H1 (cell line): ENCODE measurements around the gene ARHGEF26. TPM values are rescaled to one million over a fixed set of nuclear protein-coding genes. Genes with fewer than 3 reads are reported as not detected.

Experiments used
- CTCF ChIA-PET: fragments of 300-600 bp; sonication (Branson Sonifier 250); formaldehyde crosslinking; loops from one replicate; lab custom pipeline; 2021; ENCODE audit not compliant: partially characterized antibody; lab: Charles Lee
- POLR2A ChIA-PET: fragments of 300-600 bp; sonication (Branson Sonifier 250); formaldehyde crosslinking; loops from one replicate; lab custom pipeline; 2021; ENCODE audit warnings: inconsistent platforms; ENCODE audit not compliant: partially characterized antibody; lab: Charles Lee
- DNase-seq, 2 experiments: peaks; one replicate each; pipeline versions ENCODE4 v3.0.0 to v3.0.0-alpha.2; 2010 to 2022; ENCODE audit warnings: low spot score in 2 of 2, low read depth in 1 of 2, mixed read lengths in 1 of 2
- FAIRE-seq: peaks from 2 replicates; lab custom pipeline; 2011; peaks lifted over from hg19 to GRCh38; lab: Jason Lieb, UNC
- H2AFZ ChIP-seq: 2 replicates; pipeline ENCODE4 v1.8.1; 2012; ENCODE audit warnings: low read length, inconsistent platforms
- H2AK5ac ChIP-seq: 2 replicates; pipeline ENCODE4 v1.6.1; 2013; ENCODE audit warnings: low read depth, low read length
- H2BK120ac ChIP-seq: replicated peaks from 2 replicates; pipeline ENCODE3; 2013; ENCODE audit warnings: low read depth, low read length, inconsistent platforms
- H2BK12ac ChIP-seq: 2 replicates; pipeline ENCODE4 v1.6.1; 2013; ENCODE audit warnings: low read depth, low read length
- H2BK15ac ChIP-seq: 2 replicates; pipeline ENCODE4 v1.6.1; 2013; ENCODE audit warnings: low read length
- H2BK20ac ChIP-seq: 2 replicates; pipeline ENCODE4 v1.6.1; 2013; ENCODE audit warnings: low read length
- H2BK5ac ChIP-seq: 2 replicates; pipeline ENCODE4 v1.6.1; 2013; ENCODE audit warnings: low read depth, low read length
- H3K14ac ChIP-seq: 2 replicates; pipeline ENCODE4 v1.6.1; 2013; ENCODE audit warnings: inconsistent platforms; ENCODE audit not compliant: insufficient read length
- H3K18ac ChIP-seq: 2 replicates; pipeline ENCODE4 v1.6.1; 2013; ENCODE audit warnings: low read length; ENCODE audit errors: extremely low read depth
- H3K23ac ChIP-seq: 2 replicates; pipeline ENCODE4 v1.6.1; 2013; ENCODE audit warnings: inconsistent platforms; ENCODE audit not compliant: insufficient read length
- H3K23me2 ChIP-seq: 2 replicates; pipeline ENCODE4 v1.6.1; 2013; ENCODE audit warnings: low read depth, low read length
- H3K27ac ChIP-seq: 2 replicates; pipeline ENCODE4 v1.6.1; 2011; ENCODE audit warnings: low read depth, low read length, inconsistent platforms
- H3K27me3 ChIP-seq, 4 experiments: replicated peaks in 1 of 4; 1 replicate in 1 of 4; 2 replicates in 3 of 4; pipeline versions ENCODE4 v1.6.1 to v1.8.1; 2011 to 2013; ENCODE audit warnings: low read length in 3 of 4, mild to moderate bottlenecking in 3 of 4, inconsistent platforms in 2 of 4, mixed read lengths in 2 of 4, moderate library complexity in 1 of 4; ENCODE audit not compliant: control insufficient read depth in 3 of 4, insufficient read depth in 3 of 4; ENCODE audit errors: extremely low read depth in 1 of 4
- H3K36me3 ChIP-seq, 4 experiments: 2 replicates each; pipeline versions ENCODE4 v1.6.1 to v1.8.1; 2011 to 2013; ENCODE audit warnings: mild to moderate bottlenecking in 4 of 4, low read length in 3 of 4, moderate library complexity in 2 of 4, control low read depth in 1 of 4, inconsistent platforms in 1 of 4; ENCODE audit not compliant: insufficient read depth in 4 of 4, control insufficient read depth in 2 of 4
- H3K4ac ChIP-seq: replicated peaks from 2 replicates; pipeline ENCODE3; 2013; ENCODE audit warnings: low read length, low read depth, mixed read lengths, inconsistent platforms; ENCODE audit not compliant: insufficient read length
- H3K4me1 ChIP-seq, 4 experiments: replicated peaks in 1 of 4; 1 replicate in 1 of 4; 2 replicates in 3 of 4; pipeline versions ENCODE4 v1.6.1 to v1.8.1; 2011 to 2013; ENCODE audit warnings: low read length in 3 of 4, inconsistent platforms in 2 of 4, mixed read lengths in 1 of 4; ENCODE audit not compliant: insufficient read depth in 4 of 4, control insufficient read depth in 3 of 4
- H3K4me2 ChIP-seq, 2 experiments: 2 replicates each; pipeline versions ENCODE4 v1.6.1 to v1.8.1; 2011 to 2013; ENCODE audit warnings: low read depth in 2 of 2, low read length in 2 of 2, control low read depth in 1 of 2, inconsistent platforms in 1 of 2, mild to moderate bottlenecking in 1 of 2; ENCODE audit not compliant: insufficient read depth in 1 of 2
- H3K4me3 ChIP-seq, 4 experiments: fragments of 200-600, 300-600 bp in 1 of 4; sonication (generic), shearing (Covaris generic), sonication (Bioruptor Twin) in 1 of 4; 2 replicates each; pipeline versions ENCODE4 v1.5.1 to v1.8.1; 2011 to 2016; ENCODE audit warnings: low read length in 4 of 4, low read depth in 3 of 4, control low read depth in 2 of 4, inconsistent platforms in 2 of 4, mild to moderate bottlenecking in 2 of 4, mixed read lengths in 1 of 4, moderate library complexity in 1 of 4; ENCODE audit not compliant: insufficient read depth in 2 of 4; ENCODE audit errors: extremely low read depth in 1 of 4
- H3K56ac ChIP-seq: replicated peaks from 2 replicates; pipeline ENCODE3; 2013; ENCODE audit warnings: low read depth, mild to moderate bottlenecking, mixed read lengths, low read length, inconsistent platforms; ENCODE audit not compliant: insufficient read length
- H3K79me1 ChIP-seq: 2 replicates; pipeline ENCODE4 v1.6.1; 2013; ENCODE audit warnings: low read depth, low read length, control low read depth
- H3K79me2 ChIP-seq, 2 experiments: 2 replicates each; pipeline versions ENCODE4 v1.6.1 to v1.8.1; 2012 to 2013; ENCODE audit warnings: low read length in 2 of 2, mild to moderate bottlenecking in 2 of 2, inconsistent platforms in 1 of 2; ENCODE audit not compliant: insufficient read depth in 2 of 2, control insufficient read depth in 1 of 2
- H3K9ac ChIP-seq, 4 experiments: replicated peaks in 1 of 4; 1 replicate in 1 of 4; 2 replicates in 3 of 4; pipeline versions ENCODE4 v1.6.1 to v1.8.1; 2011 to 2013; ENCODE audit warnings: low read depth in 3 of 4, low read length in 3 of 4, control low read depth in 2 of 4, mild to moderate bottlenecking in 2 of 4, moderate library complexity in 2 of 4, inconsistent platforms in 1 of 4; ENCODE audit errors: extremely low read depth in 1 of 4
- H3K9me3 ChIP-seq, 2 experiments: 2 replicates each; pipeline versions ENCODE4 v1.6.1 to v1.8.1; 2012 to 2013; ENCODE audit warnings: mild to moderate bottlenecking in 2 of 2, moderate library complexity in 2 of 2, control low read depth in 1 of 2, inconsistent platforms in 1 of 2, low read depth in 1 of 2, low read length in 1 of 2, mixed read lengths in 1 of 2; ENCODE audit not compliant: insufficient read depth in 2 of 2
- H4K20me1 ChIP-seq, 2 experiments: replicated peaks in 1 of 2; 2 replicates each; pipeline versions ENCODE3 to v1.8.1; 2011 to 2013; ENCODE audit warnings: inconsistent platforms in 2 of 2, low read length in 2 of 2, mild to moderate bottlenecking in 1 of 2; ENCODE audit not compliant: insufficient read depth in 2 of 2, control insufficient read depth in 1 of 2
- H4K5ac ChIP-seq: 2 replicates; pipeline ENCODE4 v1.6.1; 2013; ENCODE audit warnings: low read length, low read depth, mixed read lengths, inconsistent platforms; ENCODE audit not compliant: insufficient read length
- H4K8ac ChIP-seq: 2 replicates; pipeline ENCODE4 v1.8.0; 2013; ENCODE audit warnings: mild to moderate bottlenecking, moderate library complexity, low read length, inconsistent platforms; ENCODE audit not compliant: insufficient read depth; ENCODE audit errors: extremely low read depth
- H4K91ac ChIP-seq: replicated peaks from 2 replicates; pipeline ENCODE3; 2013; ENCODE audit warnings: low read length, mixed read lengths, inconsistent platforms; ENCODE audit not compliant: insufficient read length
- ASH2L ChIP-seq: fragments of 200-600, 300-600 bp; sonication (generic); IDR thresholded peaks from one replicate; pipeline ENCODE4 v1.7.1; 2017; ENCODE audit warnings: low read length
- CEBPB ChIP-seq: IDR thresholded peaks from 2 replicates; pipeline ENCODE4 v1.6.1; 2012; ENCODE audit warnings: low read depth, low read length
- CHD2 ChIP-seq: IDR thresholded peaks from 2 replicates; pipeline ENCODE4 v1.6.1; 2012; ENCODE audit warnings: low read length, improper control_type of control experiment
- EGR1 ChIP-seq: IDR thresholded peaks from 2 replicates; pipeline ENCODE4 v1.6.1; 2011; ENCODE audit warnings: low read depth, low read length, borderline replicate concordance
- FOSL1 ChIP-seq: IDR thresholded peaks from 2 replicates; pipeline ENCODE4 v1.6.1; 2011; ENCODE audit warnings: mild to moderate bottlenecking, low read depth, low read length, moderate library complexity; ENCODE audit not compliant: insufficient read depth
- RAD21 ChIP-seq, 2 experiments: IDR thresholded peaks in 1 of 2; conservative IDR thresholded peaks in 1 of 2; 2 replicates each; pipeline ENCODE4 v1.6.1; 2011; ENCODE audit warnings: low read depth in 2 of 2, low read length in 2 of 2, improper control_type of control experiment in 1 of 2, inconsistent platforms in 1 of 2, mild to moderate bottlenecking in 1 of 2, moderate library complexity in 1 of 2
- SIN3A ChIP-seq, 2 experiments: IDR thresholded peaks in 1 of 2; conservative IDR thresholded peaks in 1 of 2; 2 replicates each; pipeline ENCODE4 v1.6.1; 2011 to 2012; ENCODE audit warnings: low read length in 2 of 2, improper control_type of control experiment in 1 of 2, low read depth in 1 of 2, mild to moderate bottlenecking in 1 of 2
- TBP ChIP-seq: IDR thresholded peaks from 2 replicates; pipeline ENCODE4 v1.6.1; 2011; ENCODE audit warnings: low read depth, low read length, improper control_type of control experiment
- TEAD4 ChIP-seq: IDR thresholded peaks from 2 replicates; pipeline ENCODE4 v1.6.1; 2012; ENCODE audit warnings: low read depth, low read length, inconsistent platforms, mixed read lengths
- WGBS, 2 experiments: shearing (Covaris generic) in 1 of 2; methylation state at CpG; one replicate each; pipeline versions ENCODE4 v1.1.6 to v1.1.7; 2013 to 2015; ENCODE audit warnings: low lambda C conversion rate in 2 of 2, mixed read lengths in 2 of 2, inconsistent platforms in 1 of 2, low coverage in 1 of 2, missing lambda C conversion rate in 1 of 2; ENCODE audit not compliant: insufficient replicate concordance in 2 of 2, insufficient coverage in 1 of 2, insufficient read length in 1 of 2; ENCODE audit errors: extremely low coverage in 1 of 2, missing lambda C conversion rate in 1 of 2; 5-methylcytosine and 5-hydroxymethylcytosine counted together
- polyA plus RNA-seq, 7 experiments: library from polyadenylated mRNA; depleted of rRNA in 3 of 7; stranded (reverse) in 5 of 7; unstranded in 2 of 7; fragments of >200 nt in 5 of 7; fragments of 200-250 nt in 2 of 7; gene quantifications; 1 replicate in 5 of 7; 2 replicates in 1 of 7; 4 replicates in 1 of 7; pipeline versions ENCODE4 v1.2.1 to v1.2.3, GENCODE V29; 2011 to 2013; ENCODE audit warnings: missing spikeins in 2 of 7, mixed read lengths in 2 of 7
- total RNA-seq: library from RNA; stranded (reverse); fragmentation: NEBNext Ultra II Directional; extraction: Animal tissue kit (Norgen Biotek cat#: 25700); gene quantifications from 2 replicates; pipeline ENCODE4 v1.2.1, GENCODE V29; 2021

Gene ARHGEF26
- total and polyA plus RNA-seq, 2 of the 8 experiments (the other 6 are each of a cell fraction or from before 2014, with no cell fraction given): 3.1 to 15.6 TPM

DNA sequence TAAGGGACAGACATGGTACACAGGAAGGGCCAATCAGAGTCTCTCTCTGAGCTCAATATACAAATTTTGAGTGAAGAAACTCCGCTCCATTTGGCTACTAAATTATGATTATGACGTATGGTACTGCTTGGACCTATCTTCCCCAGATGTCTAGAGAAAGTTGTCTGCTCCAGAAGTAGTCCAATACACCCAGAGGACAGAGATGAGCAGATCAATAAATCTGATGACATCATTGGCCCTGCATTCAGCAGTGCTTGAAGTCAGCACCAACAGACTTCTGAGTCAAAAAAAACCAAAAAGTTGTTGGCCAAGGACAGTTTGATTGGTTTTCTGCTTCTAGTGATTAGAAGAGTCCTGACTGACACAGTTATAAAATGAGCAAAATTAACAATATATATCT lies 19.9 kb upstream of the ARHGEF26 start:
- H3K23me2 ChIP-seq: 0 out of 2 replicates have a peak, but pooled peaks cover 1% of the 10 kb centered on the region
- H4K8ac ChIP-seq: no peak overlapping the region
- H2BK20ac ChIP-seq: no peak overlapping the region
- FAIRE-seq: no peak
- no peaks in the 10 kb centered on the region for H3K9me3 ChIP-seq
- DNase-seq: no peak
- H4K20me1 ChIP-seq: no peaks in the 10 kb centered on the region
- ChIA-PET CTCF (interaction anchor here (0.8 to 1.4 kb wide), 3 partner anchors 15 to 153 kb away, joined by 3 to 5 read pairs (median 3); no protein-coding TSS in a partner anchor), POLR2A (interaction anchor here (0.8 to 1.6 kb wide), 2 partner anchors 21 to 129 kb away, joined by 3 read pairs; no protein-coding TSS in a partner anchor)
- no peak overlapping the region for H4K5ac ChIP-seq
- no peaks in the 10 kb centered on the region for H3K27me3 ChIP-seq
- H2AFZ ChIP-seq: no peak overlapping the region
- no peaks in the 10 kb centered on the region for H3K79me1 ChIP-seq
- H4K91ac ChIP-seq: no peak overlapping the region
- H2AK5ac ChIP-seq: no peak overlapping the region
- H2BK5ac ChIP-seq: no peak overlapping the region
- H3K79me2 ChIP-seq: no peaks in the 10 kb centered on the region
- no peak overlapping the region for H2BK15ac ChIP-seq
- H3K4me1 ChIP-seq: no peaks in the 10 kb centered on the region
- no peak overlapping the region for H3K14ac ChIP-seq
- H3K27ac ChIP-seq: no peak overlapping the region
- no peak overlapping the region for H3K18ac ChIP-seq
- H2BK120ac ChIP-seq: no peak overlapping the region
- no peak overlapping the region for H3K4ac ChIP-seq
- H3K36me3 ChIP-seq: no peaks in the 10 kb centered on the region
- 86% methylated on average over 2 of the region's 2 CpGs; no CpG with 5 or more reads in 1 of the 2 experiments for whole genome bisulfite sequencing, 2 experiments
- no peak overlapping the region for H3K4me3 ChIP-seq
- H3K23ac ChIP-seq: no peak overlapping the region
- no peak overlapping the region for H3K56ac ChIP-seq
- H3K4me2 ChIP-seq: no peak overlapping the region
- no peak overlapping the region for H2BK12ac ChIP-seq
- no peak overlapping the region for H3K9ac ChIP-seq
- TF ChIP-seq CHD2 (no peak), TBP (no peak), ASH2L (no peak), EGR1 (no peak), FOSL1 (no peak), SIN3A (conservative IDR thresholded peaks at IDR 0.05 in 1 of 2, IDR thresholded peaks at IDR 0.05 in 1 of 2; ENCODE audit: low read depth in 1 of 2, low read length in 2 of 2) (no peak), RAD21 (IDR thresholded peaks at IDR 0.05 in 1 of 2, conservative IDR thresholded peaks at IDR 0.05 in 1 of 2; ENCODE audit: low read depth in 2 of 2, low read length in 2 of 2) (no peak), CEBPB (no peak), TEAD4 (no peak)
